ENCODE data around the gene DUT. TPM values are rescaled to one million over a fixed set of nuclear protein-coding genes. Genes with fewer than 3 reads are reported as not detected.
A peak's percentile ranks its signal among the peaks of the same experiment; 100 is the strongest.

The DUT gene
- total RNA-seq (10 to 100 TPM; 76.1 to 95.4 TPM), polyA plus RNA-seq (ENCODE audit: insufficient read depth, low read depth, low replicate concordance) (72.9 TPM)
- long read RNA-seq, donor 1, transcript DUT-205 (7 exons, 769 nt): minor isoform, 20 of 107 reads
- long read RNA-seq, donor 1, transcript DUT-202 (6 exons, 1,935 nt): minor isoform, 36 of 107 reads
- long read RNA-seq, donor 1, transcript DUT-201 (7 exons, 2,147 nt): major isoform, 42 of 107 reads
- long read RNA-seq, donor 1, partial matches to known transcripts: 0 of 107 reads
- long read RNA-seq, donor 1, other reads (novel, unspliced or antisense): 5 of 107 reads
- long read RNA-seq, donor 2, transcript DUT-205 (7 exons, 769 nt): minor isoform, 7 of 74 reads
- long read RNA-seq, donor 2, transcript DUT-201 (7 exons, 2,147 nt): major isoform, 31 of 74 reads
- long read RNA-seq, donor 2, transcript DUT-202 (6 exons, 1,935 nt): major isoform, 31 of 74 reads
- long read RNA-seq, donor 2, partial matches to known transcripts: 0 of 74 reads
- long read RNA-seq, donor 2, other reads (novel, unspliced or antisense): 0 of 74 reads

- Histone ChIP-seq H3K27me3 (no peaks in the 10 kb centered on the region), H3K4me1 (peaks cover 4% of the 10 kb centered on the region), H3K36me3 (ENCODE audit: low read depth, missing control alignments) (no peaks in the 10 kb centered on the region), H3K27ac (peak within 1 kb of the TSS; percentile 94 to 99), H3K4me3 (peak within 1 kb of the TSS; percentile 90 to 98), H3K9me3 (no peaks in the 10 kb centered on the region)
- TF ChIP-seq CTCF (IDR thresholded peaks at IDR 0.05) (no peak), POLR2A (IDR thresholded peaks at IDR 0.05) (no peak)
- intact Hi-C loops (cut with DNase I; ENCODE audit: low total_unique reads): no loop called here
- DNase-seq: peak; percentile 92
- 0 to 1% methylated on average over 20 to 84 of the region's 89 CpGs for WGBS, 2 donors
Observed at GRCh38 chr15:48330855-48331795, at the start of gene DUT. TSS of gene DUT (plus strand) at chr15:48331429. CDS start at chr15:48331516, 87 bp downstream.

- no peak for DNase-seq
- intact Hi-C loops (cut with DNase I; ENCODE audit: low total_unique reads): no loop called here
- Histone ChIP-seq H3K36me3 (ENCODE audit: low read depth, missing control alignments) (no peaks in the 10 kb centered on the region), H3K4me1 (peaks cover 3% of the 10 kb centered on the region), H3K27me3 (no peaks in the 10 kb centered on the region), H3K4me3 (no peak overlapping the region), H3K27ac (no peak overlapping the region), H3K9me3 (no peaks in the 10 kb centered on the region)
- 79 to 95% methylated on average over 4 of the region's 4 CpGs for WGBS, 2 donors
- no peak for TF ChIP-seq CTCF (IDR thresholded peaks at IDR 0.05)
- no peak for TF ChIP-seq POLR2A (IDR thresholded peaks at IDR 0.05)
Observed at GRCh38 chr15:48281674-48282073, 49.6 kb upstream of the DUT start.

GRCh38 chr15:48282216-48282615 lies 49.0 kb upstream of the DUT start:
- intact Hi-C loops (cut with DNase I; ENCODE audit: low total_unique reads): no loop called here
- DNase-seq: no peak
- WGBS, 2 donors: 72 to 74% methylated on average over 4 of the region's 4 CpGs

More at GRCh38 chr15:48282216-48282615, 49.0 kb upstream of the DUT start:
- H3K27me3 ChIP-seq: no peaks in the 10 kb centered on the region
- peaks cover 3% of the 10 kb centered on the region for H3K4me1 ChIP-seq
- H3K27ac ChIP-seq: no peak overlapping the region
- TF ChIP-seq CTCF (IDR thresholded peaks at IDR 0.05) (no peak), POLR2A (IDR thresholded peaks at IDR 0.05) (no peak)
- H3K4me3 ChIP-seq: no peak overlapping the region
- H3K36me3 ChIP-seq (ENCODE audit: low read depth, missing control alignments): no peaks in the 10 kb centered on the region
- H3K9me3 ChIP-seq: no peaks in the 10 kb centered on the region
